ENCODE measurements around the gene EGFL6.

DNA sequence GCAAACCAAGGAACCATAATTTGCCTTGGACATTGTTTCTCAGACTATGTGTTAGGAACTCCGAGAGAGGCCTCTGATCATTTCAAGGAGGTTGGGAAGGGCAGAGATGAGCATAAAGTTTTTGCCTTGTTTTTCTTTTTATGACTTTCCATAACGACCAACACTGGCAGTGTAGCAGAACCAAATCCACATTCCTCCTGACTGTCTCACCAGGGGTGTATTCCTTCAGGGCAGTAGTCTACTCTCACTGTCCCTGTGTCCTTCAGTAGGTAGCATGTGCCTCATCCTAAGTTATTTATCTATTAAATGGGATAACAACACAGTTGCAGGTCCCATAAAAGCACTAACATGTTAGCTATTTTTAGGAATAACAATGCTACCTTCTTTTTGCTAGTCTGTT, 20.8 kb downstream of the EGFL6 start:
- TF ChIP-seq, protein P1, sequence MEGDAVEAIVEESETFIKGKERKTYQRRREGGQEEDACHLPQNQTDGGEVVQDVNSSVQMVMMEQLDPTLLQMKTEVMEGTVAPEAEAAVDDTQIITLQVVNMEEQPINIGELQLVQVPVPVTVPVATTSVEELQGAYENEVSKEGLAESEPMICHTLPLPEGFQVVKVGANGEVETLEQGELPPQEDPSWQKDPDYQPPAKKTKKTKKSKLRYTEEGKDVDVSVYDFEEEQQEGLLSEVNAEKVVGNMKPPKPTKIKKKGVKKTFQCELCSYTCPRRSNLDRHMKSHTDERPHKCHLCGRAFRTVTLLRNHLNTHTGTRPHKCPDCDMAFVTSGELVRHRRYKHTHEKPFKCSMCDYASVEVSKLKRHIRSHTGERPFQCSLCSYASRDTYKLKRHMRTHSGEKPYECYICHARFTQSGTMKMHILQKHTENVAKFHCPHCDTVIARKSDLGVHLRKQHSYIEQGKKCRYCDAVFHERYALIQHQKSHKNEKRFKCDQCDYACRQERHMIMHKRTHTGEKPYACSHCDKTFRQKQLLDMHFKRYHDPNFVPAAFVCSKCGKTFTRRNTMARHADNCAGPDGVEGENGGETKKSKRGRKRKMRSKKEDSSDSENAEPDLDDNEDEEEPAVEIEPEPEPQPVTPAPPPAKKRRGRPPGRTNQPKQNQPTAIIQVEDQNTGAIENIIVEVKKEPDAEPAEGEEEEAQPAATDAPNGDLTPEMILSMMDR (conservative IDR thresholded peaks at IDR 0.05), result no peak
- no peak for TF ChIP-seq ZFX (IDR thresholded peaks at IDR 0.05)

All from C4-2B (cell line).